HG03520 (cell line): ENCODE data around the gene U2AF2.

ENCODE experiments used
- ATAC-seq: cut with Tn5 transposase; IDR thresholded peaks from one replicate; pipeline ENCODE4 v1.9.1; 2021; ENCODE audit warnings: mild to moderate bottlenecking, moderate library complexity; ENCODE audit not compliant: unreplicated experiment

U2AF2 gene

DNA sequence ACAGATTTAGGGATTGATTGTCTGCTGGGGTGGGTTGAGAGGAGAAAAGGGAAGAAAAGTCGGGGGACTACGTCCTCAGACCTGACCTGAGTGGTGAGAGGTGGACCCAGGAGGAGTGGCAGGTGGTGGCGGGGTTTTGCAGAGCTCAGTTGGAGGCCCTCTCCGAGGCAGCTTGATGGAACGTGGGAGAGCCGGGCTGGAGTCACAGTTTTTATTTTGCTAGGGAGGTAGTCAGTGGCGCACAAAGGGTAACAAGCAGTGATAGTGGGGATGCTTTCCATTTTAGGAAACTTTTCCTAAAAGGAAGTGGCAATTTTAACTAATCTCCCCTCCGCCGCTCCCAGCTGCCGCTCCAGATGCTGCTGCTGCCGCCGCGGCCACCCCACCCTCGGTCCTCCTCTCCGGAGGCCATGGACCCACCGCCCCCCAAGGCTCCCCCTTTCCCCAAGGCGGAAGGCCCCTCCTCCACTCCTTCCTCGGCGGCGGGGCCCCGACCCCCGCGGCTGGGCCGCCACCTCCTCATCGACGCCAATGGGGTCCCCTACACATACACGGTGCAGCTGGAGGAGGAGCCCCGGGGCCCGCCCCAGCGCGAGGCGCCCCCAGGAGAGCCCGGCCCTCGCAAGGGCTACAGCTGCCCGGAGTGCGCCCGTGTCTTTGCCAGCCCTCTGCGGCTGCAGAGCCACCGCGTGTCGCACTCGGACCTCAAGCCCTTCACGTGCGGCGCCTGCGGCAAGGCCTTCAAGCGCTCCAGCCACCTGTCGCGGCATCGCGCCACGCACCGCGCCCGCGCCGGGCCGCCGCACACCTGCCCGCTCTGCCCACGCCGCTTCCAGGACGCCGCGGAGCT lies 12.5 kb upstream of the U2AF2 start:
- ATAC-seq: no peak

DNA sequence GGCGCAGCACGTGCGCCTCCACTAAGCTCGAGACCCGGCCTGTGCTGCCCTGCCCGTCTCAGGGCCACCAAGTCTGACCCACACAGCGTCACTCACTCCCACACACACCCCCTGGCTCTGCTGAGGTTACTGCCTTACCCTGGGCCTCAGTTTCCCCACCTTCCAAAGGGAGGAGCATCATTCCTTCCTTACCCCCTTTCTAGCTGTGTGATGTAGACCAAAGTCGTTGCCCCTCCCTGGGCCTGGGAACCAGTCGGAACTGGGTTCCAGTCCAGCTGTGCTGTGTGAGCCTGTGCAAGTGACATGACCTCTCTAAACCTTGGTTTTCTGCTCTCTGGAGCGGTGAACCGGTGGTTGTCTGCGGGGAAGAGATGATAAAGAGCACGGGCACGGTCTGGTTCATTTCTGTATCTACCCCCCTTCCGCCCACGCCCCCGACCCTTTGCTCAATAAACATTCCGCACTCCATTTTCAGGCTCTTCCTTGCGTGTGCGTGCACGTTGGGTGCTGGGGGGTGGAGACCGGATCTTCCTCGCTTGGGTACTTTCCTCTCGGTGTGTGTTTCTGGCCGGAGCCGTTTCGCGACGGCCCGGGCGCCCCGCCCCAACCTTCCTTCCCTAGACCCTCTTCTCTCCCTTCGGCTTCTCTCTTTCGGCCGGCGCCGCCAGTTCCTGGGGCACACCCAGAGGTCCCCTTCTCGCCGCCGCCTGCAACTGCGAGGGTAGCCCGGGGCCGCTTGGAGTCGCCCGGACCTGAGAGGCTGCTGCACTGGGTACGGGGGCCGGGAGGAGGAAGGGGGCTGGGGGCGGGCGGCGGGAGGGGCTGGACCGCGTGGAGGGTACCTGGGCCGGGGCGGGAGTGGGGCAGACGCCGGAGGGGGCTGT lies 11.6 kb upstream of the U2AF2 start, which contains the start of gene ZNF581:
ZNF581 (plus strand) TSS at position 647 of the 884 bp plus-strand sequence. CDS start 923 bp downstream, outside the sequence.
- no peak for ATAC-seq

DNA sequence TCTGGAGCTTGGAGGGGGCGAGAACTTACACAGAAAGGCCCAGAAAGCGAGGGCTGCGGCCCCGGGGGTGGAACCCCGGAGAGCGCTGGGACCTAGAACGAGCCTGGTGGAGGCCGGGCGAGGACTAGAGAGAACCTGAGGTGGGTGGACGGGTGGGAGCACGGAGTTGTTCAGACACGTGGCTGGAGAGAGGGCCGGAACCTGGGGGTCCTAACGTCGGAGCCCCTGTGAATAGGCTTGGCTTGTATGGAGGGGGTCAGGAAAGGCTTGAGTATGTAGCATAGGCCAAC lies 11.0 kb upstream of the U2AF2 start:
- ATAC-seq: no peak

DNA sequence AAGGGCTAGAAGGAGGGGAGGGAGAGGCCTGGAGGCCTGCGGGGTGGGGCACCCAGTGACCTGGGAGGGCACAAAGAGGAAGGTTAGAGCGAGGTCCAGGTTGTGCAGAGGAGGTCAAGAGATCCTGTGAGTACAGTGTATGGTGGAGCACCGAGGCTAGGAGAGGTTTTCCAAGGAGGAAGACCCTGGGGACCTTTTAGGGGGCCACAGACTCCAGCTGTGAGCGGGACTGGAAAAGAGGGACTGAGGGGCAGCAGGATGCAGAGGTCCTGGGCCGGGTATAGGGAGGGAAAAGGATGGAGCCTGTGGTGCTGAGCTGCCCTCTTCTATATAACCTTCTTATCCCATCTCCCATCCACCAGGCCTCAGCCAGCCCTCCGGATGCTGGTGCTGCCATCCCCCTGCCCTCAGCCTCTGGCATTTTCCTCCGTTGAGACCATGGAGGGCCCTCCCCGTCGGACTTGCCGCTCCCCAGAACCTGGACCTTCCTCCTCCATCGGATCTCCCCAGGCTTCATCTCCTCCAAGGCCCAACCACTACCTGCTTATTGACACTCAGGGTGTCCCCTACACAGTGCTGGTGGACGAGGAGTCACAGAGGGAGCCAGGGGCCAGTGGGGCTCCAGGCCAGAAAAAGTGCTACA lies 10.5 kb upstream of the U2AF2 start:
- no peak for ATAC-seq

DNA sequence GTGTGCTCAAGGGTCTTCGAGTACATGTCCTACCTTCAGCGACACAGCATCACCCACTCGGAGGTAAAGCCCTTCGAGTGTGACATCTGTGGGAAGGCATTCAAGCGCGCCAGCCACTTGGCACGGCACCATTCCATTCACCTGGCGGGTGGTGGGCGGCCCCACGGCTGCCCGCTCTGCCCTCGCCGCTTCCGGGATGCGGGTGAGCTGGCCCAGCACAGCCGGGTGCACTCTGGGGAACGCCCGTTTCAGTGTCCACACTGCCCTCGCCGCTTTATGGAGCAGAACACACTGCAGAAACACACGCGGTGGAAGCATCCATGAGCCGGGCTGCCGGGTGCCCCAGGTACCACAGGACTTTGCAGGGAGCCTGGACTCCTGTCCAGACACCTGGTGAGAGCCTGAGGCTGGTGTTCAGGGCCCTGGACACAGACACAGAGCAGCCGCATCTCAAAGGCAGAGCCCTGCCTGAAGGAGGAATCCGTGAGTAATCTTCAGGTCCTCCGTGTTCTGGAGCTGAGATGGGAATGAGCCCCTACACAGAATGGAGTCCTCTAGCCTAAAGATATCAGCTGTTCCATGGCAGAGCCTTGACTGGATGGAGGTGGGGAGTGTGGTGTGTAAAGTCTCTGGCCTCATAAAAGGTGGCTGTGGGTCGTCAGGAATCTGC lies 9.9 kb upstream of the U2AF2 start:
- no peak for ATAC-seq

DNA sequence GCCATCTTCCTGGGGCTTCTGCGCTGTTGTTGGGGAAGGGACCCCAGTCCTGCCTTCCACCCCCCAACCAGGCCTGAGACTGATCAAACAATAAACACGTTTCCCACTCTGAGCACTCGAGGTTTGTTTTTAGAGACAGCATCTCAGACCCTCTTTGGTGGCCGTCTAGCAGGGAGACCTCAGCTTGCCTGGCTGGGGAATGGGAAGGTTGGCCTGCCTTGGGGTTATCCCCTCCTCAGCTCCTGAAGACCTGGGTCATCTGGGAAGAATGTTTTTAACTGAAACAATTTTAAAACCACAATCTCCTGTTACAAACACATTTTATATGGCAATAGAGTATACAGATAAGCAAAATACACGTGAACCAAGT lies 9.3 kb upstream of the U2AF2 start:
- no peak for ATAC-seq

DNA sequence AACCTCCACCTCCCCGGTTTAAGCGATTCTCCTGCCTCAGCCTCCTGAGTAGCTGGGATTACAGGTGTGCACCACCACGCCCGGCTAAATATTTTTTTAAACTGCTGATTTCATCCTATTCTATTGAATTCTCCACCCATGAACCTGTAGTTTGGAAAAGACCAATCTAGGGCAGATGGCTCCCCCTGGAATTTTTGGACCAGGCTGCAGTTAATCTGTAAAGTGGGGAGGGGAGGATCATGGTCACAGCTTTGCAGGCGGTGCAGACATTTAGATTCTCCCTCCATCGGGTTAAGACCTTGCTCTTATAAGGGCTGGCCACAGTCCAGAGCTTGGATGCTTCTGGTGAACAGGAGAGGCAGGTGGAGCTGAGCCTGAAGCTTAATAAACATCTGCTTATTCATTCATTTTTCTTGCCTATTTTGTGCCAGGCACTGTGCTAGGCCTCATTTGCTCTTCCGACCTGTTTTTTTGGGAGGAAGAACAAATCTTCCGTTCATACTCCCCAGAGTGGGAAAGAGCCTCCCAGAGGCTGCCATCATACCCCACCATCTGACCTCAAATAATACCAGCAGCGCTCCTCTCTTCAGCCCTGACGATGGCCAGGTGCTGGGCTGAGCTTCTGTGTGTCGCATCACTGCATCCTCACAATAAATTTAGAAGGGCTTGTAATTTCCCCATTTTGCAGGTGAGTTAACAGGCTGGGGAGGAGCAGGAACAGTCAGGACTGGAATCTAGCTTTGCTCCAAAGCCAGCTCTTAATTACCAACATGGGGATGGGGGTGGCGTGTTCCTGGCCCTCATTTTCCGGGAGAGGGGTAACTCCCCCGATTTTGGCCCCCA lies 7.7 kb upstream of the U2AF2 start:
- no peak for ATAC-seq

DNA sequence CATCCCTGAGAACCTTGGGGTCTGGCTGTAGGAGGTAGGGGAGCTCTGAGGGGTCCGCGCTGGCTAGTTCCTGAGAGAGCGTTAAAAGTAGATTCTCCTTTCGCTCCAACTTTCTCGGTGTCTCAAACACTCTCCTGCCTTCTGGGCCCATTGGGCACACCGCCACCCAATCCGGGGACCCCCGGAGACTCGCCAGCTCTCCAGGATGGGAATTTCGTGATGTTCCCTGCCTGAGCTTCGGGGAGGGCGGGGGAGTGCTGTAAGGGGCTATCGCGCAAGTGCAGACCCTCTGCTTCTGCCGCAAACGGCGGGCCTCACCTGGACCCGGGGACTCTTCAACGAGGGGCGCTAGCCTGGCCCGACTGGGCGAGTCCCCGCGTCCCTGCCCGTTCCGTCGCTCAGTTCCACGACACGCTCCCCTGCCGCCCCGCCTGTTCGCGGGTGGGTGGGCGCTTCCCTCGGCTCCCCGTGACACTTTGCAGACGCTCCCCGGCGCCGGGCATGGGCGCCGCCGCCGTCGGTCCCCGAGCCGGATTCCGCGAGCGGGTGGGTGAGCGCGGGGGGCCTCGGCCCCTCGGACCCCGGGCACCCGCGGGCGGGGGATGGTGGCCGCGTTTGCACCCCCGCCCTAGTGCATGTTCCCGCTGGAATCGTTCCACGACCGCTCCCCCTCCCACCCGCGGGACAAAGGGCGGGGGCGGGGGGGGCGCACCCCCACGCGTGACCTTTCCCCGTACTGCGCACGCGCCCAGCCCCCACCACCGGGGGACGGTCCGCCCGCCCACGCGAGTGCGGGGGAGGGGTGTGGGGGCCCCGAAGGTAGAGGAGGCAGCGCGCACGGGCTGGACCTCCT lies 6.9 kb upstream of the U2AF2 start, which contains the start of gene CCDC106:
CCDC106 (plus strand) TSS at position 481 of the 853 bp plus-strand sequence. CDS start 835 bp downstream, outside the sequence.
- ATAC-seq: no peak

DNA sequence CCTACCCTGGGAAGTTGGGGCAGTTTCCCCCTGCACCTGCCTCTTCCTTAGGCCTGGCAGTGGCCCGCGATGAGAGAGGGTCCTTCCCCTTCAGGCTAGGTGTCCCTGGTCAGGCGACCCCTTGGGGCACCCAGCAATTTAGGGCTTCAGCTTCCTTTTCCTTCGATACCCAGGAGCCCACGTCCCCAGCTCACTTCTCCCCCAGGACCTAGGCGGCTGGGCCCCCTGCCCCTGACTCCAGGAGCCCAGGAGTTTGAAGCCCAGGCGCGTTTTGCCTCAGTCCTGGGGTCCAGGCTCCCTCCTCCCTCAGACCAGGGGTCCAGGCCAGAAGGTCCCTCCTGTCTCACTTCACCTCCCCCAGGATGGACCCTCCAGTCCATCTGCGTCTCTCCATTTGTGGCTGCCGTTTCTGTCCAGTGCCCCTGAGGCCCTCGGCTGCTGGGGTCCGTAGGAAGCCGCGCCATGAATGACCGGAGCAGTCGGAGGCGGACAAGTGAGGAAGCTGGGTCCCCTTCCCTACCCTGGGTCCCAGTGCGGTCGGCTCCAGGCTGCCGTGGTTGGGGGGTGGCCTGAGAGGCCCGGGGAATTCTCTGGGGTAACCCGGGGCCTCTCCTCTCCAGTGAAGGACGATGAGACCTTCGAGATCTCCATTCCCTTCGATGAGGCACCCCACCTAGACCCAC lies 6.1 kb upstream of the U2AF2 start:
- no peak for ATAC-seq

DNA sequence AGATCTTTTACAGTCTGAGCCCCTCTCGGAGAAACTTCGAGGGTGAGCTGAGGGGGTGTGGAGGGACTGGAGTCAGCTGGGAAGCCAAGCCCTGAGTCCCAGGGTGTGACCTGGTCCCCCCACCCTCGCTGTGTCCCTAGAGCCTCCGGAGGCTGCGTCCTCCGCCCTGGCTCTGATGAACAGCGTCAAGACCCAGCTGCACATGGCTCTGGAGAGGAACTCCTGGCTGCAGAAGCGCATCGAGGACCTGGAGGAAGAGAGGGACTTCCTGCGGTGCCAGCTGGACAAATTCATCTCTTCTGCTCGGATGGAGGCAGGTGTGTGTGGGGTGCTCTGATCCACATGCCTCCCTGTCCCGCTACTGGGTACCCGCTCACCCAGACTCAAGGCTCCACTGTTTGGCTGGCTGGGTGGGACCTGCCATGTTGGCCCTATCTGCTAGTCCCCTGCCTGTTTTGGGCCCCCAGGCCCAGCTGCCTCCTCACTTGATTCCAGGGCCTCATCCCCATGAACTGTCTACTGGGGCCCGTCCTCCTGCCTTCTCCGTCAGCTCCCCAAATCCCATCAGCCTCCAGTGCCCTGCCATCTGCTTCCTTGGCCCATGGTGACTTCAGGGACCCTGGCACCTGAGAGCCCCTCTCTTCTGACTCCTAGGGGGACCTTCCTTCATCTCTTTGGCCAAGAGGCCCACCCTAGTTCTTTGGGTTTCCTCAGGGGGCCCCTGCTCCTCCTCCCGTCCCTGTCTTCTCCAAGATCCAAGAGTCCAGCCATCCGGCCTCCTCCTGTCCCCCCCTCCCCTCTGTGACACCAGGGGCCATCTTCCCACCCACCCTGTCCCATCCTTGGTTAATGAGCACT lies 5.3 kb upstream of the U2AF2 start:
- ATAC-seq: no peak

DNA sequence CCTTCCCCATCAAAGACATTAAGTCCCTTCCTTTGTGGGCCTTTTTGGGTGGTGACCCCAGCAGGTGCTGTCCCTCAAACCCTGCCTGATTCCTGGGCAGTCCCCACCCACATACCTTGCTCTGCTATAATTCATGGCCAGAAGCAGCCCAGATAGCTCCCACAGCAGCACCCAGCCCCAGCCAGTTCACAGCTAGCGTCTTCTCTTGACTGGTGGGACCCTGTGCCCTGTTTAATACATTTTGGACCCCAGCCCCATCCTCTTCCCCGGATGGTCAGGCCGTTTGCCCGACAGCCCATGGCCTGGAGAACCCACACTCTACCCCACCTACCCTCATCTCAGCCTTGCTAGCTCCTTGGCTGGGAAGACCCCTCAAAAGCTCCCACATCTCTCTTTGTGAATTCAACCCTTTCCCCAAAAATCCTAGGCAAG lies 4.7 kb upstream of the U2AF2 start:
- ATAC-seq: no peak

DNA sequence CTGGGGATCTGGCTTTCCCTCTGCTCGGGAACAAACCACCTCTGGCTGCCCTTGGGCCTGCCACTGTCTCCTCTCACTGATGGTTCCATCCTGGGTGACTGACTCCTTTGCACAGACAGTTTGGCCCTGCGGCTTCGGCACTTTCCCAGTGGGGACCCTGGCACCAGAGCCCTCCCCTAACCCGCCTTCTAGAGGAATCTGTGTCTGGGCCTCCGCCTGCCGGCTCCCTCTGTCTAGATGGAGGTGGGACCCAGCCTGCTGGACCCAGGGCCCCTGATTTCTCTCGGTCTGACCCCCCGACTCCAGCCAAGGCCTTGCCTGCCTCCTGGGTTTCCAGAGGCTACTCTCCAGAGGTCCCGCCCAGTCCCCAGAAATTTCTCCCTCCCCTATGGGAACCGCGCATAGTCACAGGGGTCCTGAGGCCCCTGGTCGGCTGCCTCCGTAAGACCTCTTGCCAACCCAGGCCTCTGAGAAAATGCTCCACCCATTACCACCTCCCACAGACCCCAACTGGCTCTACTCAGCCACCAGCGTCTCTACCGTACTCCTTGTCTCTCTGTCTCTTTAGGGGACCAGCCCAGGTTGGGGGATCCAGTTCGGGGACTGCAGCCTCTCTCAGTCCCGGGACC lies 4.1 kb upstream of the U2AF2 start:
- no peak for ATAC-seq

DNA sequence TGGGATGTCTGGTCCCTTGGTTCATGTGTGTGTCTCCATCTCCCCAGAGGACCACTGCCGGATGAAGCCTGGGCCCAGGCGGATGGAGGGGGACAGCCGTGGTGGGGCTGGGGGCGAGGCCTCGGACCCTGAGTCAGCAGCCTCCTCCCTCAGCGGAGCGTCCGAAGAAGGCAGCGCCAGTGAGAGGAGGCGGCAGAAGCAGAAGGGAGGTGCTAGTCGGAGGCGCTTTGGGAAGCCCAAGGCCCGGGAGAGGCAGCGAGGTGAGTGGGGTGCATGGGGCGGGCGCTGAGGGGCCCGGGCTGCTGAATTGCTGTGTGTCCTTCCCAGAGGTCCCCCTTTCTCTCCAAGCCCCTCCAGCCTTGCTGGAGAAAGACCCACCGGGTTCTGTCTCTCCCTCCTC lies 3.6 kb upstream of the U2AF2 start:
- no peak for ATAC-seq

DNA sequence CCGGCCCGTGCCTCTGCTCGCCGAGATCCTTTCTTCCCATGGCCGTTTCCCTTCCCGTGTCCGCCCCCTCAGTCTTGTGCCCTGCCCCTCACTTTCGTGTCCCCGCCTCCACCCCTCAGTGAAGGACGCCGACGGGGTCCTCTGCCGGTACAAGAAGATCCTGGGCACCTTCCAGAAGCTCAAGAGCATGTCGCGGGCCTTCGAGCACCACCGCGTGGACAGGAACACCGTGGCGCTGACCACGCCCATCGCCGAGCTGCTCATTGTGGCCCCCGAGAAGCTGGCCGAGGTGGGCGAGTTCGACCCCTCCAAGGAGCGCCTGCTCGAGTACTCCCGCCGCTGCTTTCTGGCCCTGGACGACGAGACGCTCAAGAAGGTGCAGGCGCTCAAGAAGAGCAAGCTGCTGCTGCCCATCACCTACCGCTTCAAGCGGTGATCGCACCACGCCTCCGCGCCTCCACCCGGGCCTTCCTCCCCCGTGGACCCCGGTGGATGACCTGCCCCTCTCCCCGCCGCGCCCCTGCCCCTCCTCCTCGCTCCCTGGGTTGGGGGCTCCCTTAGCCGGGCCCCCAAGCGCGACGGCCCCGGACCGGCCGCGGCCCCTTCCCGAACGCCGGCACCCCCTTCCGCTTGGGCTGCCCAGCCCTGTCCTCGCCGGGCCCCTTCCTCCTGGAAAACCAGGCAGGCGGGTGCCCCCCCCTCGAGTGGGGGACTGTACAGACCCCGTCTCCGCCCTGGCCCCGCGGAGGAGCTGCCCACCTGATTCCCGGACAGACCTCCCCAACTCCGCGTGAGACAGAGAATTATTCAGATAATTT lies 2.3 kb upstream of the U2AF2 start:
- no peak for ATAC-seq

DNA sequence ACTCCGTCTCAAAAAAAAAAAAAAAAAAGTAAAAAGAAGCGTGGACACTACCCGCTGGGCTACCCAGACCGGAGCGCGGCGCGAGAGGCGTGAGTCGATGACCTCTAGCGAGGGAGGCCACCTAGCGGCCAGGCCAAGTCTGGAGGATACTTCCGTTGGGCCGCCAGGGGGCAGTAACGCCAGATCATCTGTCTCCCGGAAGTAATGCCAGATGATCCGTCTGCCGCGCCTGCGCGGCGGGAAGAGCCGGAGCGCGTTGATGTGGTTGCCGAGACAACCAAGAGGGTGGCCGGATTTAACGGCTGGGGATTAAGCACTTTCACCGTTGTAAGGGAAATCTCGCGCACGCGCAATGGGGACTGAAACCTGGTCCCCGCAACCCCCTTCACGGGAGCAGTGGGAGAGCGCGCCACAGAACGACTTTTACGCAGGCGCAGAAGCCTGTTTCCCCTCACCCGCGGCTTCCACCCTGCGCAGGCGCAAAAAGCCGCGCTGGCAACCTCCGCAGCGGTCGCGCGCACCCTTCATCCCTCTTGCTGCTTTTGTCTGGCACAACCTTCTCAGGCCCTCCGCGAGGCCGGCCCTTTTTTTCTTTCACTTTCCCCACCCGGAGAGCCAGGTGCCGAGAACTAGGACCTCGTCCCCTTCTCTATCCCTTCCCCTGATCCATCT lies 1.0 kb upstream of the U2AF2 start:
- peak; percentile 39 for ATAC-seq
